Activated naive CD4-positive, alpha-beta T cell treated with anti-CD3 and anti-CD28 coated beads for 36 hours (primary cell): ENCODE measurements around the gene SPOCK2. TPM values are rescaled to one million over a fixed set of nuclear protein-coding genes. Genes with fewer than 3 reads are reported as not detected.
A peak's percentile ranks its signal among the peaks of the same experiment; 100 is the strongest.

Experiments
- CTCF ChIA-PET: fragments of 350-600 bp; sonication (Branson Sonifier 250); formaldehyde crosslinking; loops from one replicate; lab custom pipeline; 2021; ENCODE audit warnings: antibody characterized with exemption; lab: Charles Lee
- DNase-seq: peaks from one replicate; pipeline ENCODE4 v3.0.0-alpha.2; 2020
- H3K27ac Mint-ChIP-seq: one replicate; pipeline ENCODE4 v1.8.0; 2021; ENCODE audit warnings: mild to moderate bottlenecking, mixed read lengths
- H3K27me3 Mint-ChIP-seq: one replicate; pipeline ENCODE4 v1.8.0; 2021; ENCODE audit warnings: low read depth, mixed read lengths
- H3K36me3 Mint-ChIP-seq: one replicate; pipeline ENCODE4 v1.8.0; 2021; ENCODE audit warnings: low read depth, mixed read lengths
- H3K4me1 Mint-ChIP-seq: one replicate; pipeline ENCODE4 v1.8.0; 2021; ENCODE audit warnings: low read depth, mixed read lengths
- H3K4me3 Mint-ChIP-seq: one replicate; pipeline ENCODE4 v1.8.0; 2021; ENCODE audit warnings: mild to moderate bottlenecking, moderate library complexity, mixed read lengths
- H3K9me3 Mint-ChIP-seq: one replicate; pipeline ENCODE4 v1.8.0; 2021; ENCODE audit warnings: mixed read lengths
- intact Hi-C: fragments of 100-400 bp; cut with micrococcal nuclease; formaldehyde crosslinking; loops from one replicate; pipeline ENCODE4 v1.15.1; 2023
- total RNA-seq, 2 experiments: library from RNA; stranded (reverse); gene quantifications; one replicate each; pipeline ENCODE4 v1.2.3, GENCODE V29; 2021

The SPOCK2 gene
- total RNA-seq, 2 experiments from 2014 or later = 205 to 208 TPM

DNA sequence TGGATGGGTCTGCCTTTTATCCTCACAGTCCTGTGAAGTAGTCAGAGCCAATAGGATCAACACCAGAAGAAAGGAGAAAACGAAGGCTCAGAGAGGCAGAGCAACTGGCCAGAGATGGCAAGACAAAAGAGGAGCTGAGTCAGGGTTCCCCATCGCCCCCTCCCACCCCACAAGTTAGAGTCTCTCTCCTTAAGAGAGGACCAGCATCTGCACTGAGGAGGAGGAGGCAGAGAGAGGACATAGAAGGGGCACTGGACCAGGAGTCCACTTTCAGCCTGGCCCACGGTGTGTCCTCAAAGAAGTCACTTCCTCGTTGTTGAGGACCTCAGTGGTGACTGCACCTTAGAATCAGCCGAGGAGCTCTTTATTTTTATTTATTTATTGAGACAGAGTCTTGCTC lies 11.6 kb downstream of the SPOCK2 start:
- Mint-ChIP-seq H3K4me1 (peaks cover 81% of the 10 kb centered on the region), H3K27ac (peak overlapping the region; percentile 82), H3K4me3 (no peak overlapping the region), H3K9me3 (no peaks in the 10 kb centered on the region), H3K36me3 (peaks cover 35% of the 10 kb centered on the region), H3K27me3 (no peaks in the 10 kb centered on the region)
- CTCF ChIA-PET = interaction anchor here (0.7 to 3.2 kb wide), 4 partner anchors 19 to 263 kb away, joined by 3 to 12 read pairs (median 4); no protein-coding TSS in a partner anchor
- DNase-seq = no peak
- intact Hi-C loops = no loop called here

DNA sequence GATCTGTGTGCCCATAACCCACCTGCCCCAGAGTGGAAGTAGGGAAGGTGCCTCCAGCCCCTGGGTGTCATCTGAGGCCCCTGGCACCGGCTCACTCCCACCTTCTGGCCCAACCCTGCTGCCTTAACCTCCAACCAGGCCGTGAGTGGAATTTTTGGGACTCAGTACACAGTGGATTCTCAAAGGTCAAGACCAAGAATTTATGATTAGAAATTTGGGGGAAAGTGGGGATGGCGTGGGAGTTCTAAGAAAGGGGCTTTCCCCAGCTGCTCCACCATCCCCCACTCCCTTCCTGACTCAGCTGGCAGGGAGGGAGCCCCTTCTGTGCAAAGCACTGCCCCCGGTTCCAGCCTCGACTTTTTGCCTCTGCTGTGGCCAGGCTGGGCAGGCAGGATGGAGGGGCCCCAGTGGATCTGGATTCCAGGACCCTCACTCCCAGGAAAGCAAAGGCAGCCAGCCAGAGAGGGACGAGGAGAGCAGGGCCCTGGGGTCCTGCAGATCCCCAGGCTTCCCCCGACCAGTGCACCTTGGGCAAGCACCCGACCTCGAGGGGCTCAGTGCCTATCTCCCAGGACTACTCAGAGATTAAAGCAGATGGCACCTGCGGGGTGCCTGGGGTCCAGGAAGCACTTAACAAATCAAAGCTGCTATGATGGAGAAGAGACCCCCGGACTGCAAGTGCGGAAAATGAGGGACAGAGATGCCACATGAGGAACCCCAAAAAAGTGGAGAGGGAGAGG lies 12.8 kb downstream of the SPOCK2 start:
- H3K27ac Mint-ChIP-seq = peak overlapping the region; percentile 87
- no peak overlapping the region for H3K4me3 Mint-ChIP-seq
- DNase-seq = peak; percentile 48
- H3K27me3 Mint-ChIP-seq = no peaks in the 10 kb centered on the region
- intact Hi-C loops = no loop called here
- H3K36me3 Mint-ChIP-seq = peaks cover 35% of the 10 kb centered on the region
- peaks cover 71% of the 10 kb centered on the region for H3K4me1 Mint-ChIP-seq
- no peaks in the 10 kb centered on the region for H3K9me3 Mint-ChIP-seq
- CTCF ChIA-PET = interaction anchor here (0.7 to 3.2 kb wide), 4 partner anchors 18 to 264 kb away, joined by 3 to 12 read pairs (median 4); no protein-coding TSS in a partner anchor

DNA sequence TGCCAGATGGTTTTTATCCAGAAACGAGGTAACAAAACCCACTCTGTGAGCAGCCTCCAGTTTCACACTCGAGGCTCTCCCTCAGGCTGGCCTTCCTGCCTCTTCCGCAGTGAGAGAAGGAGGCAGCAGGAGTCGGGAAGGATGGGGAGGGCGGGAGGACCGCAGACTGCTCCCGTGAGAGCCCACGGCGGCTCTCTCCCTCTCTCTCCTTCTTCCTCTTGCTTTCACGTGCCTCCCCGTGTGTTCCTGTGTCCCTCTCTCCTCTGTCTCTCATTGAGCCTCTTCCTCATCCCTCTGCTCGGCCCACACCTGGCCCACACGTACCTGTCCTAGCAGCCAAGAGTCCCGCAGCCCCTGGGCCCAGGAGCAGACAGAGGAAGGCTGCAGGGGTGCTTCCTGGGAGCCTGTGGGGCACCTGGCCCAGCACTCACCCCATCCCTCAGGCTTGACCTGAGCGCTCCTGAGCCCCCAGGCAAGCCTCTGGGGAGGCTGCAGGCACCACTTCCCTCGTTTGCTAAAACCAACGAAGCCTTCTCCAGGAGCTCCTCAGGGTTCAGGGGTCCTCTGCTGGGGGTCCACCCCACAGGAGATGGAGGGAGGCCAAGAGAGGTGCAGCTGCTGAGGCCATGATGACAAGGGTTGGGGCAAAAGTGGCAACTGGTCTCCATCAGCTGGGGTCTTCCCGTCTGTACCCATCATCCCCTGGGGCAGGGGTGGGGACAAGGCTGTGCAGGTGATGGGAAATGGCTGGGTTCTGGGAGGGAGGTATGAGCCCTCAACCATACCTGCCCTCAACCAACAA lies 13.6 kb downstream of the SPOCK2 start:
- peaks cover 38% of the 10 kb centered on the region for H3K36me3 Mint-ChIP-seq
- DNase-seq = no peak
- peaks cover 67% of the 10 kb centered on the region for H3K4me1 Mint-ChIP-seq
- H3K27ac Mint-ChIP-seq = peak overlapping the region; percentile 87
- H3K4me3 Mint-ChIP-seq = no peak overlapping the region
- intact Hi-C loops = no loop called here
- CTCF ChIA-PET = interaction anchor here (3.2 kb wide), 1 partner anchor 26 kb away, joined by 12 read pairs; no protein-coding TSS in a partner anchor
- no peaks in the 10 kb centered on the region for H3K27me3 Mint-ChIP-seq
- H3K9me3 Mint-ChIP-seq = no peaks in the 10 kb centered on the region

DNA sequence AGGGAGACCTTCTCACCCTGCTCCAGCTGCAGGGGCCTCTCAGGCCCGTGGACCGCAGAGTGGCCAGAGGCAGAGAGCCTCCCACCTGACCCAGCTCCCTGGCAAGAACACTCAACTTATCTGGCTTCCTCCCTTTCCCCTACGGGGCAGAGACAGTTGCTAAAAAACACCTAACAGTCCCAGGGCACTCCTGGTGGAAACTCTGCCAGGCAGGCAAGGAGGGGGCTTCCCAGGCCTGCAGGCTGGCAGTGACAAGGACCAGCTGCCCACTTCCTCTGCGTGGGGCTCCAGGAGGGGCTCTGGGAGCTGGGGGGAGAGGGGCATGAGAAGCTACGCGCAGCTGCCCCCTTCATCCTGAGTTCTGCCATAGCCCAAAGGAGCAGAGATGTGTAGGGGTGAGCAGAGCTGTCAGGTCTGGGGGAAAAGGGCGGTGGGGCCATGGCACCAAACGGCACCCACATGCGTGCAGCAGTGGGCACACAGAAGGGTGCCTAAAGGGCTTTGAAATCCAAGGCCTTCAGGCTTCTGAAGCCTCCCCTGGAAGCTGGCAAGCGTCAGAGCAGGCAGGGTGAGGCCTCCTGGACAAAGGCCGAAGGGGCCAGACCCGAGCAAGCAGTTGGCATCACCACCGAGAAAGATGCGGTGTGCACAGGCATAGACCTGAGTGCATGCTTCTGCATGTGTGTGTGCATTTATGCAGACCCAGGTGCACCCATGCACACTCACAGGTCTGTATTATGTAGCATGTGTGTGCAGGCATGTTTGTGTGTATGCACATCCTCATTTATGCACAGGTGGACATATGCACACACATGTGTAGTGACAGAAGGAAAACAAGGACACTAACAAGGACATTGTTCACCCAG lies 14.4 kb downstream of the SPOCK2 start:
- DNase-seq = no peak
- intact Hi-C loops = no loop called here
- peaks cover 45% of the 10 kb centered on the region for H3K36me3 Mint-ChIP-seq
- H3K27ac Mint-ChIP-seq = peak overlapping the region; percentile 87
- no peaks in the 10 kb centered on the region for H3K9me3 Mint-ChIP-seq
- CTCF ChIA-PET = interaction anchor here (0.5 to 1.4 kb wide), 4 partner anchors 25 to 145 kb away, joined by 3 to 5 read pairs (median 4); no protein-coding TSS in a partner anchor
- H3K4me1 Mint-ChIP-seq = peaks cover 64% of the 10 kb centered on the region
- H3K27me3 Mint-ChIP-seq = no peaks in the 10 kb centered on the region
- H3K4me3 Mint-ChIP-seq = no peak overlapping the region

DNA sequence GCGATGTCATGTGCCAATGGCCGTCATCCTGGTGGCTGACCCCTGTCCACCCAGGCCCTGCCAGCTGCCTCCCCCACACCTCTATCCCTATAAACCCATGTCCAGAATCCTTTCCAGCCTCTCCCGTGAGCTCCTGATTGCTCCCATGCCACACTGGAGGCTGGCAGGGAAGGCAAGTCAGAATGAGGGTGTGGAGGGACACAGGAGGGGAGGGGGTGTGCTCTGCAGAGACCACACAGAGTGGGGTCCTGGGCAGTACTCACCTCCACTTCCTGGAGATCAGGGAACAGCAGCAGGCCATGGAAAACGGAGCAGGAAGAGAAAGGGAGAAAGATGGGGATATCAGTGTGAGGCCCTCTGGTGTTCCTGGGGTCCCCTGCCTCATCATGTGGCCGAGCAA lies 15.7 kb downstream of the SPOCK2 start:
- intact Hi-C loops = no loop called here
- peaks cover 42% of the 10 kb centered on the region for H3K36me3 Mint-ChIP-seq
- H3K9me3 Mint-ChIP-seq = no peaks in the 10 kb centered on the region
- H3K27ac Mint-ChIP-seq = no peak overlapping the region
- H3K4me3 Mint-ChIP-seq = no peak overlapping the region
- no peak for DNase-seq
- H3K27me3 Mint-ChIP-seq = no peaks in the 10 kb centered on the region
- H3K4me1 Mint-ChIP-seq = peaks cover 57% of the 10 kb centered on the region
- CTCF ChIA-PET = interaction anchor here (0.9 to 1.4 kb wide), 3 partner anchors 24 to 267 kb away, joined by 3 to 5 read pairs (median 3); no protein-coding TSS in a partner anchor

DNA sequence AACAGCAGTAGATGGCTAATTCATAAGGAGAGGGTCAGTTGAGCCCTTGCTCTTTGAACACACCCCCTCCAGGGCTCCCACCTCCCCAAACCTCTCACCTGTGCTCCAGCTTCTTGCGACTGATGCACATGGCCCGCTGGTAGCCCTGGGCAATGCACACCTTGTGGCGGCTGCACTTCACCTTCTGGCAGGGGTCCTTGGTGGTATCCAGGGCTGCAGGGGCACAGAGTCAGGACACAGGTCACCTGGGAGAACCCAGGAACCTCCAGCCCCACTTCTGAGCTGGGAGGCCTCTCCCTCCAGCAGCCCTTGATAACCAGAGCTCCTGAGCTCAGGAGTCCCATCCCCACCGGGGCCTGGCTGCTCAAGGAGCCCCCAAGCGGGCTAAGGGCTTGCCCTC lies 16.3 kb downstream of the SPOCK2 start:
- intact Hi-C loops = no loop called here
- Mint-ChIP-seq H3K27ac (no peak overlapping the region), H3K4me1 (peaks cover 51% of the 10 kb centered on the region), H3K9me3 (no peaks in the 10 kb centered on the region), H3K27me3 (no peaks in the 10 kb centered on the region), H3K4me3 (no peak overlapping the region), H3K36me3 (peaks cover 41% of the 10 kb centered on the region)
- CTCF ChIA-PET = interaction anchor here (0.8 to 1.4 kb wide), 4 partner anchors 12 to 268 kb away, joined by 3 to 5 read pairs (median 3); no protein-coding TSS in a partner anchor
- no peak for DNase-seq

DNA sequence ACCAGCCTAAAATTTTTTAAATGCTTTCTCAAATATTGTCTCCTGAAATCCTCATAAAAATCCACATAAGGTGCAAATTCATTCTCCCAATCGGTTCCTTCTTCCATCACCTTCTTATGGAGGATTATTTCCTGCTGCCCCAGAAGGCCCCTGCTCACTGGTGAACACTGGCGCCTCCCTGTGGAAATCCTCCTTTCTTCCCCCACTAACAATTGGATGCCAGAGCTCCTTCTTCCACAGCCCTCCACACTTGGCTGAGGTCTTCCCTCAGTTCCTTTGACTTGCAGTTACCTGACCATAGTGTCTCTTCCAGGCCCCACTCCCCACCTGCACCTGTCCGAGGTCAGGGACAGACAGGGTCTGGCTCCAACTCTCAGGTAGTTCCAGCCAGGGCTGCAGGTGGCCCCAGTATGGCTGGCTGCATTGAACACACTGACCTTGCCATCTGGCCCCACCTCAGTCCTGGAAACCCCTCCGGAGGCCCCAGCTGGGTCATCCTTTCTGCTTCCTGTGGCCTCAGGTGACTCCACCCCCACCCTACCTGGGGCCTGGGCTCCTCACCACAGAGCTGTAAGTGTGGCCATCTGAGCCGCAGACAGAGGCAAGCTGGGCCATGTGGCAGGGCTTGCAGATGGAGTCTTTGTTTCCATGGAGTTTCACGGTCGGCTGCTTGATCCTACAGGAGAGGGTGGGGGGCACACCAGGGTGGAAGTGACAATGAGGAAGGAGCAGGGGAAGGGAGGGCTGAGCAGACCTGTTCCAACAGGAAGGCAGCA lies 18.4 kb downstream of the SPOCK2 start:
- intact Hi-C loops = no loop called here
- no peaks in the 10 kb centered on the region for H3K9me3 Mint-ChIP-seq
- peak overlapping the region; percentile 55 for H3K27ac Mint-ChIP-seq
- H3K4me3 Mint-ChIP-seq = no peak overlapping the region
- peak; percentile 43 for DNase-seq
- CTCF ChIA-PET = interaction anchor here (0.5 to 1.4 kb wide), 4 partner anchors 21 to 275 kb away, joined by 3 to 9 read pairs (median 4); no protein-coding TSS in a partner anchor
- H3K36me3 Mint-ChIP-seq = peaks cover 47% of the 10 kb centered on the region
- peaks cover 30% of the 10 kb centered on the region for H3K4me1 Mint-ChIP-seq
- no peaks in the 10 kb centered on the region for H3K27me3 Mint-ChIP-seq

DNA sequence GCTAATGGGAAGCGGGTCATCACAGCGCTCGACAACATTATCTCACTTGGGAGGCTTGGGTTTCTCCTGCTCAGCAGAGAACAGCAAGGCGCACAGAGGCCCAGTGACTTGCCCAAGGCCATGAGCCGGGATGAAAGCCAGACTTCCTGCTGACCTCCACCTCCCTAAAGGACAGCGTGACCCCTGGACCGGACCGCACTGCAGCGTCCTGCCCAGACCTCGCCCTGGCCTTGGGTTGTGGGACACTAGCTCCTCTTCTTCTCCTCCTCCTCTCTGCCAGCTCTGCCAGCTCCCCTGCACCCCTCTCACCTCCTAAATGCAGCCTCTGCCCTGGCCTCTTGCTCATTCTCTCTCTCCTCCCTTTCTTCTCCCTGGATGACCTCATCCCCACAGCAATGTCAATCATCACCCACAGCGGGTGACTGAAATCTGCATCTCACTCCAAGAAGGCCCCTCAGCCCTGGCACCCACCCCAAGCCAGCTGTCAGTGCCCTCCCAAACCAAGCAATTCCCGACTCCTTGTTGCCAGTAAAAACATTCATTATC lies 19.4 kb downstream of the SPOCK2 start:
- peak overlapping the region; percentile 55 for H3K27ac Mint-ChIP-seq
- peaks cover 47% of the 10 kb centered on the region for H3K36me3 Mint-ChIP-seq
- intact Hi-C loops = no loop called here
- CTCF ChIA-PET = interaction anchor here (0.7 to 1.4 kb wide), 5 partner anchors 20 to 276 kb away, joined by 3 to 9 read pairs (median 4); no protein-coding TSS in a partner anchor
- H3K9me3 Mint-ChIP-seq = no peaks in the 10 kb centered on the region
- H3K4me1 Mint-ChIP-seq = peaks cover 21% of the 10 kb centered on the region
- no peak overlapping the region for H3K4me3 Mint-ChIP-seq
- H3K27me3 Mint-ChIP-seq = no peaks in the 10 kb centered on the region
- no peak for DNase-seq

DNA sequence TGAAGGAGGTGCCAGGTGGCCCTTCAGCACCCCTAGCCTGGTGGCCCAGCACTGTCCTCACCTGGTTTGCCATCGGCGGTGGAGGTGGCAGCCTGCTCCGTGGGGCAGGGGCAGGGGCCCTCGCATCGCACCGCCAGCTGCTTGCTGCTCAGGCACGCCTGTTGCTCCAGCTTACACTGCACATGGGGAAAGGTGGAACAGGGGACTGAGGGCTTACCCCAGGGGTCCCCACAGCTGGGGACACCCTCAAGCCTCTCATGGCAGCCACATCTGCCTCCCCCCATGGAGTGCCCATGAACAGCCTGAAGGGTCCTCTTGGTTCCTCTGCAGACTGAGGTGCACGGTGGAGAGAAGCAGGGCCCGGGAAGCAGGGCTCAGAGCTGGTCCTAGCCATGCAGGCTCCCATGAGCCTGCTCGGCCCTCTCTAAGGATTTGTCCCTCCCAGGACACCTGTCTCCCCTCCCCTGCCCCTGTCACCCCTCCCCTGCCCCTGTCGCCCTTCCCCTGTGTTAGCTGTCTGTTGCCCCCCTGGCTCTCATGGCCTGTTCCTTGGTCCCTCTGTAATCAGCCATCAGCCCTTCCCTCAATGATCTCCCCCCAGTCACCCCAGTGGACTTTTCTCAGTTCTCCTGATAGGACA lies 20.1 kb downstream of the SPOCK2 start:
- Mint-ChIP-seq H3K9me3 (no peaks in the 10 kb centered on the region), H3K27me3 (no peaks in the 10 kb centered on the region), H3K27ac (peak overlapping the region; percentile 53), H3K4me1 (peaks cover 18% of the 10 kb centered on the region), H3K4me3 (no peak overlapping the region), H3K36me3 (peaks cover 47% of the 10 kb centered on the region)
- DNase-seq = no peak
- CTCF ChIA-PET = interaction anchor here (0.6 to 1.2 kb wide), 3 partner anchors 22 to 156 kb away, joined by 3 to 11 read pairs (median 3); no protein-coding TSS in a partner anchor
- intact Hi-C loops = no loop called here

DNA sequence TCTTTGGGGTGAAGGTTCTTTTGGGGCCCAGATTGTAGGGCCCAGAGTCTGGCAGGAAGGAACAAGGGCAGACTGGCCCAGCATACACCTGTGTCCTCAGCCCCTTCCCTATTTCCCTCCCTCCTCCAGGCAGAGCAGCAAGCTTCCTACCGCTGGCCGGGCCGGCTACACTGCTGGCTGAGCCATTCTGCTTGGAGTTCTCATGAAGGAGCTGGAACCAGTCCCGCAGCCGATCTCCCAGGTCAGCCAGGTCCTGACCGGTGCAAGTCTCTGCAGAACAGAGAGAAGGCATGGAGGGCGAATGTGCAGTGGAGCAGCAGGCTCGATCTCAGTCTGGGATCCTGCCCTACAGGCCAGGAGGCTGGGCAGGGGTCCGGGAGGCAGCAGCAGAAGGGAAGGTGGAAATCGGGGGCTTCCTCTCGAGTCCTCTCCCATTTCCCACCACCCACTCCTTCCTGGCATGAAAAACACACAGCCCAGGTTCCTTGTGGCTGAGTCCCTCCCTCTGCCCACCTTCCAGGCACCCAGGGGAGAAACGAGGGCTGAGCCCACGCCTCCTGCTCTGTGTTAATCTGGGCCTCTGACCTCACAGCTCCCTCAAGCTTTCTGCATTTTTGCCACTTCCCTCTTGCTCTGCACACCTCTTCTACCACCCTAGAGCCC lies 20.8 kb downstream of the SPOCK2 start:
- no peak for DNase-seq
- no peaks in the 10 kb centered on the region for H3K9me3 Mint-ChIP-seq
- peak overlapping the region; percentile 53 for H3K27ac Mint-ChIP-seq
- H3K27me3 Mint-ChIP-seq = no peaks in the 10 kb centered on the region
- H3K4me3 Mint-ChIP-seq = no peak overlapping the region
- intact Hi-C loops = no loop called here
- CTCF ChIA-PET = interaction anchor here (0.6 to 1.6 kb wide), 4 partner anchors 19 to 159 kb away, joined by 3 to 11 read pairs (median 4); no protein-coding TSS in a partner anchor
- H3K36me3 Mint-ChIP-seq = peaks cover 42% of the 10 kb centered on the region
- H3K4me1 Mint-ChIP-seq = peaks cover 15% of the 10 kb centered on the region
